ENCODE results near the gene ATG4D. TPM values are rescaled to one million over a fixed set of nuclear protein-coding genes. Genes with fewer than 3 reads are reported as not detected.
"Not testable (repeated sequence)": the region's sequence is repeated elsewhere in the genome, so short reads cannot be mapped to it uniquely, and the experiment has no call there.

The ATG4D gene
- total RNA-seq, 3 donors from 2014 or later, result 63.0 to 119 (median 93.5) TPM

GRCh38 chr19:10550336-10550735 is 6.6 kb downstream of the ATG4D start:
- H3K9me3 ChIP-seq, result no peaks in the 10 kb centered on the region
- H3K4me1 ChIP-seq (ENCODE audit: low read depth), result peaks cover 28% of the 10 kb centered on the region
- DNase-seq, result no peak
- no peak for TF ChIP-seq CTCF (IDR thresholded peaks at IDR 0.05)
- intact Hi-C loops (cut with DNase I, micrococcal nuclease), result no loop called here
- no peak overlapping the region for H3K4me3 ChIP-seq
- H3K36me3 ChIP-seq (ENCODE audit: low read depth), result peaks cover 21% of the 10 kb centered on the region
- no peak for ATAC-seq

- H3K36me3 ChIP-seq (ENCODE audit: low read depth), result peaks cover 21% of the 10 kb centered on the region
- H3K9me3 ChIP-seq; intact Hi-C loops (cut with DNase I, micrococcal nuclease); H3K4me3 ChIP-seq: not testable (repeated sequence)
- ATAC-seq (peak; percentile 62), DNase-seq (peak in 2 of 3 donors; percentile 68 to 72)
- H3K4me1 ChIP-seq (ENCODE audit: low read depth), result peaks cover 28% of the 10 kb centered on the region
Observed at GRCh38 chr19:10551006-10551405, 7.3 kb downstream of the ATG4D start.

- peaks cover 28% of the 10 kb centered on the region for H3K4me1 ChIP-seq (ENCODE audit: low read depth)
- intact Hi-C loops (cut with DNase I, micrococcal nuclease), result no loop called here
- no peak overlapping the region for H3K4me3 ChIP-seq
- no peaks in the 10 kb centered on the region for H3K9me3 ChIP-seq
- DNase-seq (peak in 2 of 3 donors; percentile 53 to 56), ATAC-seq (peak; percentile 44)
- no peak for TF ChIP-seq CTCF (IDR thresholded peaks at IDR 0.05)
- peaks cover 20% of the 10 kb centered on the region for H3K36me3 ChIP-seq (ENCODE audit: low read depth)
Observed at GRCh38 chr19:10551698-10552301, 8.1 kb downstream of the ATG4D start.

GRCh38 chr19:10552510-10553053 is 8.9 kb downstream of the ATG4D start:
- peak; percentile 24 for ATAC-seq
- intact Hi-C loops (cut with DNase I, micrococcal nuclease), result no loop called here
- DNase-seq, result no peak
- H3K9me3 ChIP-seq, result no peaks in the 10 kb centered on the region
- no peak overlapping the region for H3K4me3 ChIP-seq
- peaks cover 28% of the 10 kb centered on the region for H3K4me1 ChIP-seq (ENCODE audit: low read depth)
- H3K36me3 ChIP-seq (ENCODE audit: low read depth), result peaks cover 16% of the 10 kb centered on the region
- no peak for TF ChIP-seq CTCF (IDR thresholded peaks at IDR 0.05)

- peak in 1 of 3 donors; percentile 61 for DNase-seq
- Histone ChIP-seq H3K4me1 (ENCODE audit: low read depth) (peaks cover 28% of the 10 kb centered on the region), H3K4me3 (no peak overlapping the region), H3K36me3 (ENCODE audit: low read depth) (peaks cover 16% of the 10 kb centered on the region), H3K9me3 (no peaks in the 10 kb centered on the region)
- intact Hi-C loops (cut with DNase I, micrococcal nuclease), result no loop called here
- no peak for TF ChIP-seq CTCF (IDR thresholded peaks at IDR 0.05)
- ATAC-seq, result no peak
Observed at GRCh38 chr19:10553087-10553667, 9.5 kb downstream of the ATG4D start.

GRCh38 chr19:10553943-10554381 is 10.3 kb downstream of the ATG4D start:
- H3K9me3 ChIP-seq, result no peaks in the 10 kb centered on the region
- peak; percentile 48 for ATAC-seq
- intact Hi-C loops (cut with DNase I, micrococcal nuclease), result no loop called here
- H3K4me1 ChIP-seq (ENCODE audit: low read depth), result peaks cover 27% of the 10 kb centered on the region
- peak; percentile 30 to 75 (median 63) for DNase-seq
- TF ChIP-seq CTCF (IDR thresholded peaks at IDR 0.05), result no peak
- peaks cover 14% of the 10 kb centered on the region for H3K36me3 ChIP-seq (ENCODE audit: low read depth)
- H3K4me3 ChIP-seq, result no peak overlapping the region

Measured in mucosa of descending colon (tissue), 3 donors.